WI38 (cell line): Measurements from ENCODE around the gene IL1RAPL2.

Experiments used
- H3K4me3 ChIP-seq: 2 replicates; pipeline ENCODE4 v1.5.1; 2011; ENCODE audit warnings: low read depth, mild to moderate bottlenecking, control low read depth, low read length
- CTCF ChIP-seq: IDR thresholded peaks from 2 replicates; pipeline ENCODE4 v1.5.1; 2012; ENCODE audit warnings: low read depth, mild to moderate bottlenecking, control low read depth, low read length

IL1RAPL2 gene

DNA sequence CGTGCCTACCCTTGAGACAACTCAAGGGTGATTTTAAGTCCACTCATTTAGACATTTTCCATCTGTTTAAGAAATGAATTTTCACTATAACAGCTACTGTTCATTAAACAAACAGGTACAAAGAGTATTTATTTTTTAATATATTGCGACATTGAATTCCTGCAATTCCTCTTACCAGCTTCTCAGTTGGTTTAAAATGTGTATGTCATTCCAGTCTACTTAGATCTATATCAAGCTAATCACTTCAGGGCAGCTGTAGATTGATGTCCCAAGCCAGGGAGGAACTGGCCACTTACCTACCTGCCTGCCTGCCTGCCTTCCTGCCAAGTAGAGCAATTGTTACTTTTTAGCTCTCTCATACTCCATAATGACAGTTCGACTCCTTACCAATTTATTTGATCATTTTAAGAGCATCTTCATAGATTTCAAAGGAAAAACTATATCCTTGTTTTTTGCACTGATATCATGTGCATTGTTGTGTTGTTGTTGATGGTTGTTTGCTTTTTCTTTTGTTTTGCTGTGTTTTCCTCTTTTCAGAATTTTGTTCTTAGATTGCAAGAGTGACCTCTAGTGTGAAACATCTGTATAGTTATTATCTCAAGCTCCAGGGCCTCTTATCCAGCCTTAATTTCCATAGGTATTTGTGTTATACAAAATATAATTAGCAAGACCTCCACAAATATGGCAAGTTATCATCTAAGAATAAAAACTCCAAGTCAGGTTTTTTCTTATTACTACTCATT lies 1135.5 kb downstream of the IL1RAPL2 start:
- TF ChIP-seq CTCF, result no peak
- no peak overlapping the region for H3K4me3 ChIP-seq

DNA sequence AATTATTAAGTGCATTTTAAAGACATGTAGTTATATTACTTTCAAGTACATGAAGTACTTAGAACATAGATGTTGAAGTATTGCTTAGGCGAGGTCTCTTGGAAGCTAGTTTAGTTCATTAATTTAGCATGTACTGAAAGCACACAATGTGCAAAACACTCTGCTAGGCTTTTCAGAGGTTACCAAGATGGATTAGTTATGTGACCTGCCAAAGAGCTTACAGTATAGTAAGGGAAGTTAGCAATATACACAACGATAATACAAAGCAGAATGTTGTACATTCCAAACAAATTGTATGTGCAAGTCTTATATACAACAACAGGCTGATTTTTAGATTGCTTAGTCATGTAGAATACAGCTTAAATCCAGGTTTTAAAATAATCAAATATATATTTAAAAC lies 1137.9 kb downstream of the IL1RAPL2 start:
- TF ChIP-seq CTCF, result no peak
- no peak overlapping the region for H3K4me3 ChIP-seq

DNA sequence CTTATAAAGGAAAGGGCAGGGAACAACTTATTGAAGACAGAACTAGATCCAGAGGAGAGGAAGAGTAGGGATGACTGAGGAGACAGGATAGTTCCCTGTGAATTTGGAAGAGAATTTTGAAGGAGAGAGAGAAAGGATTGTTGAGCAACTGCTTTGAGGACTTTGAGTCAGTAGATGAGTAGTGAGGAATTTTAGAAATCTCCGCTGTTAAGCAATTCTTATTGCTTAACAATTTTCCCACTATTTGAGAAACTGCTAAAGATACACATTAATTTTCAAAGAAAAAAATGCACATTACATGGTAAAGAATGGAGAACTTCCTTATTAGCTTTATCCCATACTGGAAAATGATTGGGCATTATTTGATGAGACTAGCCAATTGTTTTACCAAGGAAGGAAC lies 1140.0 kb downstream of the IL1RAPL2 start:
- TF ChIP-seq CTCF, result no peak
- no peak overlapping the region for H3K4me3 ChIP-seq

DNA sequence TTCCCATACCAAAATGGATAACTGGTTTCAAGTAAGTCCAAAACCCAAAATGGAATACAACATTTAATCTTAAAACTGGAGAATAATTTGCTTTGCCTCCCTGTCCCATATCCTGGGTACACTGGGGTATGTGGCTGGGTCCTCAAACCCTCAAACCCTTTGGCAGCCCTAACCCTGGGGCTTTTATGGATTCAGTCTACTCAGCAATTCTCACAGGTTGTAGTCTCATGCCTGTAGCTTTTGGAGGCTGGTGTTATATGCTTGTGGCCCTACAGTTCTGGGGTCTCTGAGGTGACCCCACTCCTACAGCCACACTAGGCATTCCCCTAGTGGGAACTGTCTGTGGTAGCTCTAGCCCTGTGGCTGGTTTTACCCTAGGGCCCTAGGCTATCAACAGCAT lies 1145.8 kb downstream of the IL1RAPL2 start:
- H3K4me3 ChIP-seq, result no peak overlapping the region
- no peak for TF ChIP-seq CTCF

DNA sequence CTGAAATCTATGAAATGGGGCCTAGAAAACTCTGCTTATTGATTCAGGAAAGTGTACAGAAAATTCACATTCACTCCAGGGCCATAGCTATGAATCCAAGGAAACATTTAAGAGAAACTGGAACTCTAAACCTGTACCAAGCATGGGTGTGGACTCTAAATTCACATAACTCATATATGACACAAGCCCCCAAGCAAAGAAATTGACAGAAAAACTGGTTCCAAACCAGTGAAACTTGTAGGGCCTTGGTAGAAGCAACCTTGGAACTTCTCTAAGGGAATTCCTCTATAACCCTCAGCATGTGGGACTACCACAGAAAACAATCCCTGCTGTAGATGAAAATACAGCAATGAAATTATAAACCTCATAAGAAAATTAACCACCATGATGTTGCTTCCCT lies 1149.7 kb downstream of the IL1RAPL2 start:
- no peak for TF ChIP-seq CTCF

DNA sequence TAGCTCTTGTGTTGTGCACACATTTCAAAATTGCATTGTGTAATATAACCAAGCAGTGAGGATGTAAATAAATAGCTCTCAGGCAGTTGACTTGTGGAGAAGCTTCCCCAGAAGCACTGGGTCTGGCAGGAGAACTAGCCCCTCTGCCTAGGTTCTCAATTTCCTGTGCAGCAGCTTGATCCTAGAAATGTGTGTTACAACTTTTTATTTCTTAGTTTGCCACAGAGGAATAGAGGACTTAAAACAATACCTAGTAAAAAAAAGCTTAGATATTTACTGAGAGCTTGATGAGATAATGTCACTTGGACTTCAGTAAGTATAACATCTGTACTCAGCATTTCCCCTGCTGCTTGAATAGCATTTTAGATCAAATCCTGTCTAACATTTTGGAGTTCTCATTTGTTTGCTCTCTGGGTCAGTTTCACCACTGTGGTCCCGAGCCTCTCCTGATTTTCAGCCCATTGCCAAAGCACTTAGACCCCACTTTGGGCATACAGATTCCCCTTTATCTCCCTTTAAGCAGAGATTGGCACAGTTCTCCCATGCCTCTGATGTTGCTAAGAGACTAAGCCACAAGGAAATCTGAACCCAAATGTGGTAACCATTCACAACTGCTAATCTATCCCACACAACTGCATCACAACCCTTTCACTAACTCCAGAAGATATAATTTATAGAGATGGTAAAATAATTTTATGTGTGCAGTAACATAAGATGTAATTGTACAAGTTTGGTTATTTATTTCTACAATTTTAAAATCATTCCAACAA lies 1158.2 kb downstream of the IL1RAPL2 start:
- TF ChIP-seq CTCF, result no peak
- H3K4me3 ChIP-seq, result no peak overlapping the region

More for the DNA sequence above, 1149.7 kb downstream of the IL1RAPL2 start:
- H3K4me3 ChIP-seq, result no peak overlapping the region

GRCh38 chrX:105725228-105725627 lies 1159.2 kb downstream of the IL1RAPL2 start:
- TF ChIP-seq CTCF, result no peak
- no peak overlapping the region for H3K4me3 ChIP-seq
